ENCODE results near the gene UNKL. TPM values are rescaled to one million over a fixed set of nuclear protein-coding genes. Genes with fewer than 3 reads are reported as not detected.
A peak's percentile ranks its signal among the peaks of the same experiment; 100 is the strongest.

The UNKL gene
- total and polyA plus RNA-seq, 2 of the 8 experiments (the other 6 are each of a cell fraction or from before 2014, with no cell fraction given) = 25.1 to 31.8 TPM

- H3K56ac ChIP-seq (replicated peaks; ENCODE audit: insufficient read length, low read depth, low read length) = no peak overlapping the region
- H3K23ac ChIP-seq (ENCODE audit: insufficient read length) = no peak overlapping the region
- H2BK120ac ChIP-seq (replicated peaks; ENCODE audit: low read depth, low read length) = no peak overlapping the region
- no peak overlapping the region for H2BK5ac ChIP-seq (ENCODE audit: low read depth, low read length)
- H4K20me1 ChIP-seq (replicated peaks in 1 of 2; ENCODE audit: control insufficient read depth in 1 of 2, insufficient read depth in 2 of 2, low read length in 2 of 2) = no peaks in the 10 kb centered on the region
- H3K4me1 ChIP-seq (replicated peaks in 1 of 4; ENCODE audit: control insufficient read depth in 3 of 4, insufficient read depth in 4 of 4, low read length in 3 of 4) = no peaks in the 10 kb centered on the region; a peak in 2 of 7 replicates
- no peak overlapping the region for H3K18ac ChIP-seq (ENCODE audit: extremely low read depth, low read length)
- H2BK15ac ChIP-seq (ENCODE audit: low read length) = no peak overlapping the region
- H3K4ac ChIP-seq (replicated peaks; ENCODE audit: insufficient read length, low read depth, low read length) = no peak overlapping the region
- no peak overlapping the region for H2AFZ ChIP-seq (ENCODE audit: low read length)
- H3K27ac ChIP-seq (ENCODE audit: low read depth, low read length) = no peak overlapping the region
- no peak overlapping the region; the same call in 1 of the 2 replicates for H2BK12ac ChIP-seq (ENCODE audit: low read depth, low read length)
- no peak overlapping the region for H4K5ac ChIP-seq (ENCODE audit: insufficient read length, low read depth, low read length)
- no peaks in the 10 kb centered on the region for H3K36me3 ChIP-seq (ENCODE audit: control insufficient read depth in 2 of 4, insufficient read depth in 4 of 4, low read length in 3 of 4)
- H3K4me3 ChIP-seq (ENCODE audit: extremely low read depth in 1 of 4, insufficient read depth in 2 of 4, low read depth in 3 of 4, low read length in 4 of 4) = no peak overlapping the region
- H3K4me2 ChIP-seq (ENCODE audit: insufficient read depth in 1 of 2, low read depth in 2 of 2, low read length in 2 of 2) = no peak overlapping the region
- H2BK20ac ChIP-seq (ENCODE audit: low read length) = no peak overlapping the region
- 95% methylated on average over 7 of the region's 63 CpGs; no CpG with 5 or more reads in 1 of the 2 experiments for WGBS, 2 experiments (ENCODE audit: extremely low coverage in 1 of 2, insufficient coverage in 1 of 2, insufficient read length in 1 of 2, insufficient replicate concordance in 2 of 2, low coverage in 1 of 2, low lambda C conversion rate in 2 of 2, missing lambda C conversion rate in 1 of 2)
- no peaks in the 10 kb centered on the region for H3K9me3 ChIP-seq (ENCODE audit: insufficient read depth in 2 of 2, low read depth in 1 of 2, low read length in 1 of 2)
- POLR2A ChIA-PET (ENCODE audit: partially characterized antibody) = interaction anchor here (0.8 to 2.4 kb wide), 7 partner anchors 11 to 83 kb away, joined by 3 to 10 read pairs (median 3); partner anchors contain the start of genes UNKL and UQCC4
- peak overlapping the region; percentile 68 for H4K8ac ChIP-seq (ENCODE audit: extremely low read depth, insufficient read depth, low read length)
- H3K14ac ChIP-seq (ENCODE audit: insufficient read length) = no peak overlapping the region
- CTCF ChIA-PET (ENCODE audit: partially characterized antibody) = interaction anchor here (0.6 to 1.7 kb wide), 8 partner anchors 9 to 452 kb away, joined by 3 to 8 read pairs (median 3); partner anchors contain the start of gene CCDC154
- no peaks in the 10 kb centered on the region for H3K79me2 ChIP-seq (ENCODE audit: control insufficient read depth in 1 of 2, insufficient read depth in 2 of 2, low read length in 2 of 2)
- H3K79me1 ChIP-seq (ENCODE audit: low read depth, low read length) = no peaks in the 10 kb centered on the region
- no peaks in the 10 kb centered on the region for H3K27me3 ChIP-seq (replicated peaks in 1 of 4; ENCODE audit: control insufficient read depth in 3 of 4, extremely low read depth in 1 of 4, insufficient read depth in 3 of 4, low read length in 3 of 4)
- no peak for FAIRE-seq
- H3K23me2 ChIP-seq (ENCODE audit: low read depth, low read length) = no peaks in the 10 kb centered on the region
- no peak overlapping the region for H4K91ac ChIP-seq (replicated peaks; ENCODE audit: insufficient read length, low read length)
- no peak for DNase-seq (ENCODE audit: low read depth in 1 of 2, low spot score in 2 of 2)
- 0 out of 2 replicates have a peak overlapping the region, but pooled peaks have one; percentile 39 for H2AK5ac ChIP-seq (ENCODE audit: low read depth, low read length)
- no peak overlapping the region for H3K9ac ChIP-seq (replicated peaks in 1 of 4; ENCODE audit: extremely low read depth in 1 of 4, low read depth in 3 of 4, low read length in 3 of 4)
- TF ChIP-seq MAFK (IDR thresholded peaks at IDR 0.05; ENCODE audit: low read depth, low read length) (no peak), CBX8 (IDR thresholded peaks at IDR 0.05; ENCODE audit: borderline replicate concordance, low read depth, low read length) (no peak), POLR2A (IDR thresholded peaks at IDR 0.05; ENCODE audit: control extremely low read depth in 1 of 2, low read depth in 2 of 2, low read length in 2 of 2) (no peak), TEAD4 (IDR thresholded peaks at IDR 0.05; ENCODE audit: low read depth, low read length) (no peak), SP2 (IDR thresholded peaks at IDR 0.05; ENCODE audit: low read length) (no peak), ZNF274 (IDR thresholded peaks at IDR 0.05; ENCODE audit: borderline replicate concordance, extremely low read depth, low read length) (no peak), EZH2 (IDR thresholded peaks at IDR 0.05; ENCODE audit: low read depth, low read length, severe bottlenecking) (no peak), ATF3 (IDR thresholded peaks at IDR 0.05; ENCODE audit: insufficient read depth, low read depth, low read length) (no peak), SAP30 (IDR thresholded peaks at IDR 0.05; ENCODE audit: insufficient read depth, insufficient replicate concordance, low read length) (no peak), BRCA1 (IDR thresholded peaks at IDR 0.05; ENCODE audit: low read depth, low read length) (no peak), E2F6 (IDR thresholded peaks at IDR 0.05) (no peak)
Observed at GRCh38 chr16:1432388-1433262, 18.1 kb upstream of the UNKL start.
